ENCODE measurements around the gene OSCAR. TPM values are rescaled to one million over a fixed set of nuclear protein-coding genes. Genes with fewer than 3 reads are reported as not detected.

Gene OSCAR
- total and polyA plus RNA-seq, 2 of the 13 experiments (the other 11 are each of a cell fraction or from before 2014, with no cell fraction given), result 1.9 TPM; not detected in 1

- H3K36me3 ChIP-seq (replicated peaks in 1 of 2; ENCODE audit: control insufficient read depth in 1 of 2, insufficient read depth in 2 of 2, low read length in 2 of 2), result no peaks in the 10 kb centered on the region
- no peak overlapping the region for H3K27ac ChIP-seq (ENCODE audit: extremely low read length, insufficient read depth, low read length)
- FAIRE-seq, result no peak
- no peaks in the 10 kb centered on the region for H3K79me2 ChIP-seq (ENCODE audit: insufficient read depth, low read length)
- intact Hi-C loops (cut with micrococcal nuclease; ENCODE audit: unreplicated experiment), result no loop called here
- TF ChIP-seq TBP (CRISPR knock-in tag; IDR thresholded peaks at IDR 0.05) (no peak), ZNF496 (CRISPR knock-in tag; IDR thresholded peaks at IDR 0.05; ENCODE audit: insufficient replicate concordance) (no peak), PATZ1 (CRISPR knock-in tag; IDR thresholded peaks at IDR 0.05) (no peak)
- no peaks in the 10 kb centered on the region for H4K20me1 ChIP-seq (ENCODE audit: insufficient read depth, low read length)
- no peak overlapping the region for H2AFZ ChIP-seq (ENCODE audit: low read length)
- 14% methylated on average over 4 of the region's 4 CpGs for WGBS (ENCODE audit: low lambda C conversion rate)
- no peak for DNase-seq (ENCODE audit: low spot score)
- BruUV-seq (replicated peaks), result no TSS peak
- H3K9ac ChIP-seq (ENCODE audit: insufficient read depth, low read depth, low read length), result no peak overlapping the region
- no peaks in the 10 kb centered on the region for H3K9me3 ChIP-seq (ENCODE audit: low read length)
- H3K27me3 ChIP-seq (ENCODE audit: control insufficient read depth in 1 of 2, insufficient read depth in 2 of 2, low read length in 2 of 2), result peaks cover 0 to 2% of the 10 kb centered on the region in 2 experiments; a peak in 1 of 5 replicates
- H3K4me2 ChIP-seq (ENCODE audit: low read depth, low read length), result no peak overlapping the region
- no peaks in the 10 kb centered on the region for H3K4me1 ChIP-seq (ENCODE audit: insufficient read depth, low read length)
- in situ Hi-C loops (cut with HindIII; ENCODE audit: extremely low pct_ligation_motif_present, low pct_unique_long_range_greater_than_20kb), result no loop called here
- CTCF ChIA-PET (ENCODE audit: low intra/inter-chr PET ratio, low total read pairs), result no interaction called here
- POLR2A ChIA-PET, result no interaction called here
- H3K4me3 ChIP-seq (replicated peaks in 1 of 3; ENCODE audit: insufficient read depth in 1 of 3, low read depth in 2 of 3, low read length in 3 of 3), result no peak overlapping the region
- ATAC-seq, result no peak
Observed at GRCh38 chr19:54047616-54048015, 53.0 kb downstream of the OSCAR start.

GRCh38 chr19:54045771-54046170, 54.8 kb downstream of the OSCAR start:
- Histone ChIP-seq H3K4me1 (ENCODE audit: insufficient read depth, low read length) (no peaks in the 10 kb centered on the region), H2AFZ (ENCODE audit: low read length) (no peak overlapping the region), H3K27ac (ENCODE audit: extremely low read length, insufficient read depth, low read length) (no peak overlapping the region), H3K9ac (ENCODE audit: insufficient read depth, low read depth, low read length) (no peak overlapping the region), H3K27me3 (ENCODE audit: control insufficient read depth in 1 of 2, insufficient read depth in 2 of 2, low read length in 2 of 2) (peaks cover 0 to 2% of the 10 kb centered on the region in 2 experiments; a peak in 1 of 5 replicates), H3K4me3 (replicated peaks in 1 of 3; ENCODE audit: insufficient read depth in 1 of 3, low read depth in 2 of 3, low read length in 3 of 3) (no peak overlapping the region), H4K20me1 (ENCODE audit: insufficient read depth, low read length) (no peaks in the 10 kb centered on the region), H3K9me3 (ENCODE audit: low read length) (no peaks in the 10 kb centered on the region), H3K36me3 (replicated peaks in 1 of 2; ENCODE audit: control insufficient read depth in 1 of 2, insufficient read depth in 2 of 2, low read length in 2 of 2) (no peaks in the 10 kb centered on the region), H3K4me2 (ENCODE audit: low read depth, low read length) (no peak overlapping the region), H3K79me2 (ENCODE audit: insufficient read depth, low read length) (no peaks in the 10 kb centered on the region)
- 3% methylated on average over 2 of the region's 2 CpGs for WGBS (ENCODE audit: low lambda C conversion rate)
- no TSS peak for BruUV-seq (replicated peaks)
- FAIRE-seq, result no peak
- no peak for ATAC-seq
- ChIA-PET POLR2A (no interaction called here), CTCF (ENCODE audit: low intra/inter-chr PET ratio, low total read pairs) (no interaction called here)
- intact Hi-C loops (cut with micrococcal nuclease; ENCODE audit: unreplicated experiment), result no loop called here
- in situ Hi-C loops (cut with HindIII; ENCODE audit: extremely low pct_ligation_motif_present, low pct_unique_long_range_greater_than_20kb), result no loop called here
- DNase-seq (ENCODE audit: low spot score), result no peak
- TF ChIP-seq TFDP2 (CRISPR knock-in tag; IDR thresholded peaks at IDR 0.05), result no peak
- no peak for TF ChIP-seq YY1 (IDR thresholded peaks at IDR 0.05; ENCODE audit: insufficient read depth, insufficient replicate concordance, low read depth, low read length)
- no peak for TF ChIP-seq ZNF256 (CRISPR knock-in tag; conservative IDR thresholded peaks at IDR 0.05)
- TF ChIP-seq ZNF34 (CRISPR knock-in tag; IDR thresholded peaks at IDR 0.05; ENCODE audit: borderline replicate concordance), result no peak
- no peak for TF ChIP-seq KMT2A (CRISPR knock-in tag; IDR thresholded peaks at IDR 0.05)
- no peak for TF ChIP-seq CBX2 (IDR thresholded peaks at IDR 0.05; ENCODE audit: low read depth, low read length)
- TF ChIP-seq CBX2 (CRISPR knock-in tag; IDR thresholded peaks at IDR 0.05; ENCODE audit: low read depth), result no peak
- no peak for TF ChIP-seq HDAC6 (IDR thresholded peaks at IDR 0.05; ENCODE audit: low read depth, low read length)
- TF ChIP-seq PITX1 (CRISPR knock-in tag; IDR thresholded peaks at IDR 0.05), result no peak
- TF ChIP-seq CSRNP2 (CRISPR knock-in tag; conservative IDR thresholded peaks at IDR 0.05; ENCODE audit: low read depth), result no peak
- TF ChIP-seq ZFYVE20 (CRISPR knock-in tag; IDR thresholded peaks at IDR 0.05; ENCODE audit: borderline replicate concordance, low read depth), result no peak
- no peak for TF ChIP-seq ELF1 (CRISPR knock-in tag; IDR thresholded peaks at IDR 0.05)
- no peak for TF ChIP-seq ZBTB38 (CRISPR knock-in tag; IDR thresholded peaks at IDR 0.05)
